Vagina (tissue), 2 donors: ENCODE results near the gene LDLRAD4.

Experiments
- POLR2AphosphoS5 ChIP-seq, 2 donors: sonication (generic); formaldehyde crosslinking; IDR thresholded peaks; one replicate each; pipeline ENCODE4 v1.9.0; 2017; ENCODE audit warnings: antibody characterized with exemption in 2 of 2, mild to moderate bottlenecking in 2 of 2, low read depth in 1 of 2; ENCODE audit not compliant: insufficient read depth in 1 of 2
- TF ChIP-seq, protein P1 (sequence below), 3 experiments: fragments of 450-650 bp in 2 of 3; fragments of 200-600 bp in 1 of 3; sonication (generic) in 1 of 3; IDR thresholded peaks; one replicate each; pipeline ENCODE4 v1.5.1; 2017 to 2019; ENCODE audit warnings: antibody characterized with exemption in 3 of 3, mild to moderate bottlenecking in 2 of 3, moderate library complexity in 2 of 3

DNA sequence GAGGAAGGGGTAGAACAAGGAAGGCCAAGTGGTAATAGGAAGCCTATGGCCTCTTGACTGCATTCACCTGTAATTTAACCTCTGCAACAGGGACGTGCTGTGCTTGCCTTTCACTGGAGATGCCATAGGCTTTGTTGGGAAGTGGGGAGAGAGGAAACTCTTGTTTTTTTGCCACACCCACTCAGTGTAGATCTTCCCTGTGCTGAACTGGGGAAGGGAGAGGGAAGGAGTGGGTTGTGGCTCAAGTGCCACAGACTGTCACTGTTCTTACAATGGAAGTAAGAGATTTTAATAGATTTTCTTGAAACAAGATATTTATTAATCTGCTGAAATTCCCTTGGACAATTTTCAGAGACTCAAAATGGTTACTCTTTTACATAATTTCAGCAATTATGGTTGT, 380.5 kb downstream of the LDLRAD4 start:
- TF ChIP-seq, protein P1, sequence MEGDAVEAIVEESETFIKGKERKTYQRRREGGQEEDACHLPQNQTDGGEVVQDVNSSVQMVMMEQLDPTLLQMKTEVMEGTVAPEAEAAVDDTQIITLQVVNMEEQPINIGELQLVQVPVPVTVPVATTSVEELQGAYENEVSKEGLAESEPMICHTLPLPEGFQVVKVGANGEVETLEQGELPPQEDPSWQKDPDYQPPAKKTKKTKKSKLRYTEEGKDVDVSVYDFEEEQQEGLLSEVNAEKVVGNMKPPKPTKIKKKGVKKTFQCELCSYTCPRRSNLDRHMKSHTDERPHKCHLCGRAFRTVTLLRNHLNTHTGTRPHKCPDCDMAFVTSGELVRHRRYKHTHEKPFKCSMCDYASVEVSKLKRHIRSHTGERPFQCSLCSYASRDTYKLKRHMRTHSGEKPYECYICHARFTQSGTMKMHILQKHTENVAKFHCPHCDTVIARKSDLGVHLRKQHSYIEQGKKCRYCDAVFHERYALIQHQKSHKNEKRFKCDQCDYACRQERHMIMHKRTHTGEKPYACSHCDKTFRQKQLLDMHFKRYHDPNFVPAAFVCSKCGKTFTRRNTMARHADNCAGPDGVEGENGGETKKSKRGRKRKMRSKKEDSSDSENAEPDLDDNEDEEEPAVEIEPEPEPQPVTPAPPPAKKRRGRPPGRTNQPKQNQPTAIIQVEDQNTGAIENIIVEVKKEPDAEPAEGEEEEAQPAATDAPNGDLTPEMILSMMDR (IDR thresholded peaks at IDR 0.05) = no peak
- no peak for TF ChIP-seq POLR2AphosphoS5 (IDR thresholded peaks at IDR 0.05; ENCODE audit: insufficient read depth in 1 of 2, low read depth in 1 of 2)
